Measurements from ENCODE around the gene DIAPH2. TPM values are rescaled to one million over a fixed set of nuclear protein-coding genes. Genes with fewer than 3 reads are reported as not detected.

DIAPH2 gene
- total RNA-seq, 1 experiment from 2014 or later = 10.9 TPM

- no peaks in the 10 kb centered on the region for H4K20me1 ChIP-seq (ENCODE audit: insufficient read depth)
- no peak overlapping the region for H2AFZ ChIP-seq (ENCODE audit: low read depth, low read length, poor library complexity, severe bottlenecking)
- no peak for DNase-seq (ENCODE audit: low read depth, low spot score)
- no peaks in the 10 kb centered on the region for H3K79me2 ChIP-seq (ENCODE audit: insufficient read depth, low read length)
- H3K9me2 ChIP-seq (ENCODE audit: insufficient read depth) = no peaks in the 10 kb centered on the region
- no peak for TF ChIP-seq CBX3 (IDR thresholded peaks at IDR 0.05; ENCODE audit: low read depth)
- no peak for TF ChIP-seq EZH2phosphoT487 (IDR thresholded peaks at IDR 0.05; ENCODE audit: borderline replicate concordance)
- no peak for TF ChIP-seq JUND (IDR thresholded peaks at IDR 0.05)
- no peak for TF ChIP-seq CTCF (IDR thresholded peaks at IDR 0.05 in 2 of 3, conservative IDR thresholded peaks at IDR 0.05 in 1 of 3; ENCODE audit: borderline replicate concordance in 1 of 3, insufficient read depth in 1 of 3, low read depth in 2 of 3, low read length in 2 of 3)
- no peak for TF ChIP-seq REST (IDR thresholded peaks at IDR 0.05; ENCODE audit: low read depth)
- no peak for TF ChIP-seq MAX (IDR thresholded peaks at IDR 0.05)
- no peak for TF ChIP-seq SRF (IDR thresholded peaks at IDR 0.05; ENCODE audit: low read depth)
- TF ChIP-seq ZBTB33 (IDR thresholded peaks at IDR 0.05; ENCODE audit: extremely low read depth, insufficient replicate concordance, low read length) = no peak
- no peak for TF ChIP-seq ELF1 (IDR thresholded peaks at IDR 0.05; ENCODE audit: borderline replicate concordance, low read depth)
- no peak for TF ChIP-seq RAD21 (IDR thresholded peaks at IDR 0.05; ENCODE audit: low read depth)
- TF ChIP-seq POLR2A (IDR thresholded peaks at IDR 0.05; ENCODE audit: borderline replicate concordance, extremely low read depth, insufficient read depth, insufficient read length) = no peak
- no peak for TF ChIP-seq CEBPB (IDR thresholded peaks at IDR 0.05; ENCODE audit: low read depth)
- no peaks in the 10 kb centered on the region for H3K36me3 ChIP-seq (ENCODE audit: control insufficient read depth in 1 of 2, insufficient read depth in 2 of 2, low read length in 2 of 2)
- ChIA-PET POLR2A (no interaction called here), CTCF (no interaction called here), RAD21 (ENCODE audit: low non-redundant PET in 1 of 2, low total read pairs in 2 of 2, uncharacterized antibody in 2 of 2, unreplicated experiment in 2 of 2) (no interaction called here)
- H3K4me3 ChIP-seq (replicated peaks in 1 of 2; ENCODE audit: low read depth in 1 of 2, low read length in 2 of 2) = no peak overlapping the region
- no peak for ATAC-seq
- H3K4me2 ChIP-seq (ENCODE audit: low read length) = no peak overlapping the region
- H3K27me3 ChIP-seq (ENCODE audit: insufficient read depth, low read length) = no peaks in the 10 kb centered on the region
- no peak overlapping the region for H3K9ac ChIP-seq (ENCODE audit: low read length)
- no peaks in the 10 kb centered on the region for H3K4me1 ChIP-seq (ENCODE audit: control insufficient read depth in 1 of 2, insufficient read depth in 2 of 2, low read length in 2 of 2)
- H3K9me3 ChIP-seq (ENCODE audit: control insufficient read depth in 1 of 2, insufficient read depth in 1 of 2, low read depth in 1 of 2, low read length in 2 of 2) = no peaks in the 10 kb centered on the region
- BruUV-seq (replicated peaks) = no TSS peak
- intact Hi-C loops (cut with micrococcal nuclease) = no loop called here
- no peak overlapping the region for H3K27ac ChIP-seq (ENCODE audit: low read depth, low read length)
These were observed 681.6 kb downstream of the DIAPH2 start for GRCh38 chrX:97366237-97366636.

Data from HCT116 (cell line).